ENCODE results near the gene NAA20. TPM values are rescaled to one million over a fixed set of nuclear protein-coding genes. Genes with fewer than 3 reads are reported as not detected.

The NAA20 gene
- total and polyA plus RNA-seq, 2 donors from 2014 or later = 72.8 to 104 TPM

DNA sequence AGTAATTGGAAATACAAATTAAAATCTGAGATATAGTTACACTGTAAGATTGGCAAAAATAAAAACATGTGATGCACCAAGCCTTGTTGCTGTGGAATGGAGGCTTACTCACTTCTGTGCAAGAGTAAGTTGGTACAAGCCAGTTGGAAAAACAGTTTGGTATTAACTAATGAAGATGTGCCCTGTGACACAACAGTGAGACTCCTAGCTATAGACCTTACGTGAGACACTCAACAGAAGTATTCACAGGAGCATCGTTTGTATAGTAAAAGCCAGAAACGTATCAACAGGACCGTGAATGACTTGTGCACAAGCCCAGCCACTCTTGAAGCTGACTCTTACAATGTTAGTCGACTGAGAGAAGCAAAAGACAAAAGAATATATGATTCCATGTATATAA lies 14.6 kb downstream of the NAA20 start:
- Histone ChIP-seq H3K27ac (ENCODE audit: low read depth in 2 of 2, low read length in 2 of 2) (no peak overlapping the region), H3K4me1 (ENCODE audit: control insufficient read depth in 2 of 3, insufficient read depth in 2 of 3, low read depth in 1 of 3, low read length in 3 of 3) (peaks cover 0 to 5% (median 4%) of the 10 kb centered on the region in 3 donors), H3K4me3 (ENCODE audit: low read length in 3 of 3) (no peak overlapping the region), H3K9me3 (ENCODE audit: control insufficient read depth in 2 of 3, insufficient read depth in 1 of 3, low read length in 3 of 3) (no peaks in the 10 kb centered on the region), H3K9ac (ENCODE audit: low read length in 3 of 3) (no peak overlapping the region), H3K36me3 (ENCODE audit: control insufficient read depth in 2 of 3, insufficient read depth in 3 of 3, low read length in 3 of 3) (peaks cover 12 to 46% (median 25%) of the 10 kb centered on the region in 3 donors), H3K27me3 (ENCODE audit: control insufficient read depth, insufficient read depth, low read length) (no peaks in the 10 kb centered on the region)
- DNase-seq = no peak
- intact Hi-C loops (cut with DNase I) = no loop called here
- no peak for FAIRE-seq
- TF ChIP-seq, protein P1, sequence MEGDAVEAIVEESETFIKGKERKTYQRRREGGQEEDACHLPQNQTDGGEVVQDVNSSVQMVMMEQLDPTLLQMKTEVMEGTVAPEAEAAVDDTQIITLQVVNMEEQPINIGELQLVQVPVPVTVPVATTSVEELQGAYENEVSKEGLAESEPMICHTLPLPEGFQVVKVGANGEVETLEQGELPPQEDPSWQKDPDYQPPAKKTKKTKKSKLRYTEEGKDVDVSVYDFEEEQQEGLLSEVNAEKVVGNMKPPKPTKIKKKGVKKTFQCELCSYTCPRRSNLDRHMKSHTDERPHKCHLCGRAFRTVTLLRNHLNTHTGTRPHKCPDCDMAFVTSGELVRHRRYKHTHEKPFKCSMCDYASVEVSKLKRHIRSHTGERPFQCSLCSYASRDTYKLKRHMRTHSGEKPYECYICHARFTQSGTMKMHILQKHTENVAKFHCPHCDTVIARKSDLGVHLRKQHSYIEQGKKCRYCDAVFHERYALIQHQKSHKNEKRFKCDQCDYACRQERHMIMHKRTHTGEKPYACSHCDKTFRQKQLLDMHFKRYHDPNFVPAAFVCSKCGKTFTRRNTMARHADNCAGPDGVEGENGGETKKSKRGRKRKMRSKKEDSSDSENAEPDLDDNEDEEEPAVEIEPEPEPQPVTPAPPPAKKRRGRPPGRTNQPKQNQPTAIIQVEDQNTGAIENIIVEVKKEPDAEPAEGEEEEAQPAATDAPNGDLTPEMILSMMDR (IDR thresholded peaks at IDR 0.05; ENCODE audit: borderline replicate concordance, extremely low read depth, insufficient read depth) = no peak

DNA sequence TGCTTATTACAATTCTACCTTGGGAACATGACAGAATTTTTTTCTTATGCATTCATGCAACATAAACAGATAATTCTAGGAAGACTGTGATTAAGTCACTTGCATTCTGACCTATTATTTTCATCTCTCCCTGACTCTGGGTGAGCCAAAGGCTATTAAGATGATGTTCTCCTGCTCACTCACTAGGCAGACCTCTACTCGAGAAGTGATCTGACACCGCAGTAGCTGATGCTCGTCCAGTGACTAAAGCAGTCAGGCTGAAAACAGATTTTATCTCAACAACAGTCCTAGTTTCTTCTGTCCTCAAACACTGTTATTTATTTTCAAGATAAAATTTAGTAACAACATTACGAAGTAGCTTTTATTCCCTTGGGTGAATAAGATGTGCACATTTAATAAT lies 17.3 kb downstream of the NAA20 start:
- DNase-seq = no peak
- H3K27me3 ChIP-seq (ENCODE audit: control insufficient read depth, insufficient read depth, low read length) = no peaks in the 10 kb centered on the region
- intact Hi-C loops (cut with DNase I) = no loop called here
- H3K27ac ChIP-seq (ENCODE audit: low read depth in 2 of 2, low read length in 2 of 2) = no peak overlapping the region
- H3K9me3 ChIP-seq (ENCODE audit: control insufficient read depth in 2 of 3, insufficient read depth in 1 of 3, low read length in 3 of 3) = no peaks in the 10 kb centered on the region
- peaks cover 16 to 56% (median 38%) of the 10 kb centered on the region in 3 donors for H3K36me3 ChIP-seq (ENCODE audit: control insufficient read depth in 2 of 3, insufficient read depth in 3 of 3, low read length in 3 of 3)
- TF ChIP-seq, protein P1 (IDR thresholded peaks at IDR 0.05; ENCODE audit: borderline replicate concordance, extremely low read depth, insufficient read depth) = no peak
- H3K9ac ChIP-seq (ENCODE audit: low read length in 3 of 3) = no peak overlapping the region
- H3K4me1 ChIP-seq (ENCODE audit: control insufficient read depth in 2 of 3, insufficient read depth in 2 of 3, low read depth in 1 of 3, low read length in 3 of 3) = peaks cover 0 to 16% (median 16%) of the 10 kb centered on the region in 3 donors
- no peak for FAIRE-seq
- no peak overlapping the region for H3K4me3 ChIP-seq (ENCODE audit: low read length in 3 of 3)

DNA sequence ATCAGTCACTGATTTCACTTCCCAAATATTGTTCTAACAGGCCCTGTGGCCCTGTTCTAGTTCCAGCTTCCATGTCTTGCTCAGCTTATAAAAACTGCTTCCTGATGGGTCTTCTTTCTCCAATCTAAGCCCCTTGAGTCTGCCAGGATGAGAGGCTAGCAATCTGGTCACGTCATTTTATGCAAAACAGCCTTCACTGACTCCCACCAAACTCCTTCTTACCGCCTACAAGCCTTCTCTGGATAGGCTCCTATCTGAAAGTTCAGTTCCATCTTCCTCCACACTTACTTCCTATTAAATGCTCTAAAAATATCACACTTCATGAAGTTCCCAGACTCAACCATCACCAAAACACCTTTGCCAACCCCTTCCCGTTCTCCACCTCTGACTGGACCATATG lies 19.6 kb downstream of the NAA20 start:
- Histone ChIP-seq H3K4me3 (ENCODE audit: low read length in 3 of 3) (no peak overlapping the region), H3K4me1 (ENCODE audit: control insufficient read depth in 2 of 3, insufficient read depth in 2 of 3, low read depth in 1 of 3, low read length in 3 of 3) (peaks cover 0 to 16% (median 16%) of the 10 kb centered on the region in 3 donors), H3K9me3 (ENCODE audit: control insufficient read depth in 2 of 3, insufficient read depth in 1 of 3, low read length in 3 of 3) (no peaks in the 10 kb centered on the region), H3K9ac (ENCODE audit: low read length in 3 of 3) (no peak overlapping the region), H3K27me3 (ENCODE audit: control insufficient read depth, insufficient read depth, low read length) (no peaks in the 10 kb centered on the region), H3K36me3 (ENCODE audit: control insufficient read depth in 2 of 3, insufficient read depth in 3 of 3, low read length in 3 of 3) (peaks cover 16 to 69% (median 53%) of the 10 kb centered on the region in 3 donors), H3K27ac (ENCODE audit: low read depth in 2 of 2, low read length in 2 of 2) (no peak overlapping the region)
- DNase-seq = no peak
- intact Hi-C loops (cut with DNase I) = no loop called here
- FAIRE-seq = no peak
- TF ChIP-seq, protein P1 (IDR thresholded peaks at IDR 0.05; ENCODE audit: borderline replicate concordance, extremely low read depth, insufficient read depth) = no peak

DNA sequence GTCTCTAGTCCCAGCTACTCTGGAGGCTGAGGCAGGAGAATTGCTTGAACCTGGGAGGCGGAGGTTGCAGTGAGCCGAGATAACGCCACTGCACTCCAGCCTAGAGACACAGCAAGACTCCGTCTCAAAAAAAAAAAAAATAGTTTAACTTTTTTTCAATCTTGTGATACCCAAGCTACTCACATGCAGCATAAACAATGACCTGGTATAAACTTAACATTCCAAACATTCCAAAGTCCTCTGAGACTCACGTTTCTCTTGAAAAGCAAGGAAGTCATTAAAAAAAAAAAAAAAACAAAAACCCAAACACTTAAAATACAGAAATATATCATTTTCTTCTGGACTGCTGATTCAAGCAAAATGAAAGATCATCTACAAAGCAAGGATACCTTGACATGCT lies 20.8 kb downstream of the NAA20 start:
- Histone ChIP-seq H3K36me3 (ENCODE audit: control insufficient read depth in 2 of 3, insufficient read depth in 3 of 3, low read length in 3 of 3) (peaks cover 16 to 72% (median 60%) of the 10 kb centered on the region in 3 donors), H3K4me1 (ENCODE audit: control insufficient read depth in 2 of 3, insufficient read depth in 2 of 3, low read depth in 1 of 3, low read length in 3 of 3) (peaks cover 0 to 16% (median 16%) of the 10 kb centered on the region in 3 donors), H3K27ac (ENCODE audit: low read depth in 2 of 2, low read length in 2 of 2) (peak overlapping the region in 1 of 2 donors; percentile 12), H3K9me3 (ENCODE audit: control insufficient read depth in 2 of 3, insufficient read depth in 1 of 3, low read length in 3 of 3) (no peaks in the 10 kb centered on the region), H3K9ac (ENCODE audit: low read length in 3 of 3) (no peak overlapping the region), H3K27me3 (ENCODE audit: control insufficient read depth, insufficient read depth, low read length) (no peaks in the 10 kb centered on the region), H3K4me3 (ENCODE audit: low read length in 3 of 3) (no peak overlapping the region)
- intact Hi-C loops (cut with DNase I) = no loop called here
- TF ChIP-seq, protein P1 (IDR thresholded peaks at IDR 0.05; ENCODE audit: borderline replicate concordance, extremely low read depth, insufficient read depth) = no peak
- FAIRE-seq (peak; percentile 50), DNase-seq (peak in 2 of 5 donors; percentile 26 to 53)

All from kidney (tissue), 14 donors.